ENCODE measurements around the gene NUDT8.
"Not testable (repeated sequence)": the region's sequence is repeated elsewhere in the genome, so short reads cannot be mapped to it uniquely, and the experiment has no call there.

The NUDT8 gene

GRCh38 chr11:67659651-67660165 is 30.0 kb upstream of the NUDT8 start:
- not testable (repeated sequence) for DNase-seq

GRCh38 chr11:67657300-67657699 is 27.6 kb upstream of the NUDT8 start:
- no peak for DNase-seq

GRCh38 chr11:67656278-67656922 is 26.7 kb upstream of the NUDT8 start:
- no peak for DNase-seq

GRCh38 chr11:67654225-67654624 is 24.5 kb upstream of the NUDT8 start:
- DNase-seq = no peak

GRCh38 chr11:67652965-67653845 is 23.5 kb upstream of the NUDT8 start:
- no peak for DNase-seq

GRCh38 chr11:67651976-67652781 is 22.4 kb upstream of the NUDT8 start:
- DNase-seq = no peak

- DNase-seq = no peak
Observed at GRCh38 chr11:67649634-67650510, 20.1 kb upstream of the NUDT8 start.

- DNase-seq = no peak
Observed at GRCh38 chr11:67648796-67649613, 19.3 kb upstream of the NUDT8 start.

- no peak for DNase-seq
Observed at GRCh38 chr11:67648140-67648795, 18.5 kb upstream of the NUDT8 start.

GRCh38 chr11:67647471-67647870 is 17.7 kb upstream of the NUDT8 start:
- DNase-seq = no peak

GRCh38 chr11:67646535-67647336 is 17.0 kb upstream of the NUDT8 start:
- no peak for DNase-seq

- no peak for DNase-seq
Observed at GRCh38 chr11:67645521-67646461, 16.1 kb upstream of the NUDT8 start.

GRCh38 chr11:67644472-67645418 is 15.0 kb upstream of the NUDT8 start:
- no peak for DNase-seq

- no peak for DNase-seq
Observed at GRCh38 chr11:67644042-67644441, 14.3 kb upstream of the NUDT8 start.

- DNase-seq = no peak
Observed at GRCh38 chr11:67642173-67643120, 12.7 kb upstream of the NUDT8 start.

Data from SHP77 treated with DMSO at 0.1 percent for 48 hours (cell line).